Measurements from ENCODE around the gene GMDS. TPM values are rescaled to one million over a fixed set of nuclear protein-coding genes. Genes with fewer than 3 reads are reported as not detected.

Gene GMDS
- polyA plus RNA-seq, 1 donor (not counting 4 experiments of a cell fraction or from before 2014, with no cell fraction given): 22.1 TPM

GRCh38 chr6:2186516-2186915 is 58.9 kb downstream of the GMDS start:
- Histone ChIP-seq H3K9me3 (ENCODE audit: control insufficient read depth, low read depth, low read length) (no peaks in the 10 kb centered on the region), H3K4me1 (ENCODE audit: control insufficient read depth, extremely low read depth, insufficient read depth, low read length) (no peaks in the 10 kb centered on the region), H3K27me3 (ENCODE audit: control insufficient read depth, extremely low read depth, insufficient read depth, low read length) (no peaks in the 10 kb centered on the region), H3K27ac (ENCODE audit: control insufficient read depth, insufficient read depth, low read length) (no peak overlapping the region), H3K36me3 (ENCODE audit: control insufficient read depth in 2 of 2, extremely low read depth in 1 of 2, insufficient read depth in 2 of 2, low read length in 2 of 2) (no peaks in the 10 kb centered on the region), H2AFZ (ENCODE audit: control insufficient read depth, low read length) (no peak overlapping the region), H3K79me2 (ENCODE audit: control insufficient read depth, insufficient read depth, low read length) (no peaks in the 10 kb centered on the region), H3K9ac (ENCODE audit: control insufficient read depth, extremely low read depth, insufficient read depth, low read length) (no peak overlapping the region), H3K4me3 (ENCODE audit: control insufficient read depth in 2 of 3, extremely low read depth in 1 of 3, insufficient read depth in 2 of 3, low read depth in 1 of 3, low read length in 3 of 3) (no peak overlapping the region), H3K4me2 (ENCODE audit: control insufficient read depth, extremely low read depth, insufficient read depth, low read depth, low read length) (no peak overlapping the region), H4K20me1 (ENCODE audit: control insufficient read depth, extremely low read depth, insufficient read depth, low read length) (no peaks in the 10 kb centered on the region), H3K9me1 (ENCODE audit: control insufficient read depth, extremely low read depth, insufficient read depth, low read length) (no peaks in the 10 kb centered on the region)
- no peak for TF ChIP-seq CTCF (optimal IDR thresholded peaks at IDR 0.05 in 1 of 3, IDR thresholded peaks at IDR 0.05 in 1 of 3, conservative IDR thresholded peaks at IDR 0.05 in 1 of 3; ENCODE audit: extremely low read depth in 1 of 3, insufficient read depth in 2 of 3, low read length in 3 of 3)
- TF ChIP-seq EZH2 (IDR thresholded peaks at IDR 0.05; ENCODE audit: low read length): no peak
- no peak for FAIRE-seq
- DNase-seq (ENCODE audit: low read depth, low spot score): no peak
- dilution Hi-C loops (cut with MboI; ENCODE audit: extremely low pct_ligation_motif_present, low sequenced_read_pairs): no loop called here

GRCh38 chr6:2185466-2185865 is 59.9 kb downstream of the GMDS start:
- Histone ChIP-seq H3K4me3 (ENCODE audit: control insufficient read depth in 2 of 3, extremely low read depth in 1 of 3, insufficient read depth in 2 of 3, low read depth in 1 of 3, low read length in 3 of 3) (no peak overlapping the region), H2AFZ (ENCODE audit: control insufficient read depth, low read length) (no peak overlapping the region), H3K9ac (ENCODE audit: control insufficient read depth, extremely low read depth, insufficient read depth, low read length) (no peak overlapping the region), H3K4me1 (ENCODE audit: control insufficient read depth, extremely low read depth, insufficient read depth, low read length) (no peaks in the 10 kb centered on the region), H3K9me3 (ENCODE audit: control insufficient read depth, low read depth, low read length) (no peaks in the 10 kb centered on the region), H4K20me1 (ENCODE audit: control insufficient read depth, extremely low read depth, insufficient read depth, low read length) (no peaks in the 10 kb centered on the region), H3K27me3 (ENCODE audit: control insufficient read depth, extremely low read depth, insufficient read depth, low read length) (no peaks in the 10 kb centered on the region), H3K9me1 (ENCODE audit: control insufficient read depth, extremely low read depth, insufficient read depth, low read length) (no peaks in the 10 kb centered on the region), H3K79me2 (ENCODE audit: control insufficient read depth, insufficient read depth, low read length) (no peaks in the 10 kb centered on the region), H3K36me3 (ENCODE audit: control insufficient read depth in 2 of 2, extremely low read depth in 1 of 2, insufficient read depth in 2 of 2, low read length in 2 of 2) (no peaks in the 10 kb centered on the region), H3K4me2 (ENCODE audit: control insufficient read depth, extremely low read depth, insufficient read depth, low read depth, low read length) (no peak overlapping the region), H3K27ac (ENCODE audit: control insufficient read depth, insufficient read depth, low read length) (no peak overlapping the region)
- FAIRE-seq (no peak), DNase-seq (ENCODE audit: low read depth, low spot score) (no peak)
- no peak for TF ChIP-seq EZH2 (IDR thresholded peaks at IDR 0.05; ENCODE audit: low read length)
- TF ChIP-seq CTCF (optimal IDR thresholded peaks at IDR 0.05 in 1 of 3, IDR thresholded peaks at IDR 0.05 in 1 of 3, conservative IDR thresholded peaks at IDR 0.05 in 1 of 3; ENCODE audit: extremely low read depth in 1 of 3, insufficient read depth in 2 of 3, low read length in 3 of 3): no peak
- dilution Hi-C loops (cut with MboI; ENCODE audit: extremely low pct_ligation_motif_present, low sequenced_read_pairs): no loop called here

Data from keratinocyte (primary cell).